K562 (cell line): Measurements from ENCODE around the gene LYPD3. TPM values are rescaled to one million over a fixed set of nuclear protein-coding genes. Genes with fewer than 3 reads are reported as not detected.

Experiments used
- EHMT2 ChIP-seq: fragments of 450-650 bp; IDR thresholded peaks from 2 replicates; pipeline ENCODE4 v1.6.1; 2018; ENCODE audit warnings: antibody characterized with exemption
- MBD1 ChIP-seq: fragments of 250-450 bp; sonication (Bioruptor Pico); IDR thresholded peaks from 2 replicates; pipeline ENCODE4 v1.8.0; 2022; ENCODE audit warnings: inconsistent platforms
- RBBP5 ChIP-seq: fragments of 200-600 bp; sonication (generic); IDR thresholded peaks from 2 replicates; pipeline ENCODE4 v1.6.1; 2012; ENCODE audit warnings: borderline replicate concordance, mild to moderate bottlenecking, low read length, control low read depth, inconsistent platforms; ENCODE audit not compliant: insufficient read depth, poor library complexity, severe bottlenecking
- RNF2 ChIP-seq: sonication (generic); IDR thresholded peaks from 2 replicates; pipeline ENCODE4 v1.6.1; 2016
- SRF ChIP-seq, 2 experiments: fragments of 250-450, 450-650 bp in 1 of 2; sonication (Bioruptor Pico) in 1 of 2; sonication (generic) in 1 of 2; formaldehyde crosslinking; IDR thresholded peaks; 2 replicates each; pipeline versions ENCODE4 v1.5.0 to v1.5.1; 2020 to 2022; ENCODE audit warnings: mild to moderate bottlenecking in 1 of 2, missing genetic modification reagents in 1 of 2
- TEAD2 ChIP-seq: fragments of 450-650 bp; IDR thresholded peaks from 2 replicates; pipeline ENCODE4 v1.6.1; 2016; ENCODE audit warnings: missing genetic modification characterization, control low read depth, missing compliant biosample characterization
- ZNF354B ChIP-seq: fragments of 250-450 bp; sonication (Bioruptor Pico); IDR thresholded peaks from 2 replicates; pipeline ENCODE4 v1.4.0; 2020
- ZNF780A ChIP-seq: fragments of 250-450 bp; sonication (Bioruptor Pico); IDR thresholded peaks from 2 replicates; pipeline ENCODE4 v1.5.0; 2021; ENCODE audit warnings: mild to moderate bottlenecking
- polyA plus RNA-seq, 8 experiments: library from polyadenylated mRNA; depleted of rRNA in 4 of 8; stranded (reverse) in 5 of 8; unstranded in 3 of 8; fragments of >200 nt; fragmentation: Nextera tagmentation in 2 of 8; fragmentation: Illumina TruSeq in 1 of 8; extraction: Ambion mirVana in 2 of 8; extraction: Trizol in 1 of 8; gene quantifications; 2 replicates each; pipeline versions ENCODE4 v1.2.1 to v1.2.3, GENCODE V29; 2011 to 2014; ENCODE audit warnings: inconsistent platforms in 1 of 8, missing spikeins in 1 of 8
- total RNA-seq, 7 experiments: library from RNA; depleted of rRNA in 6 of 7; stranded (reverse); fragments of >200 nt in 6 of 7; fragmentation: Illumina TruSeq in 2 of 7; extraction: Trizol in 2 of 7; gene quantifications; 2 replicates each; pipeline versions ENCODE4 v1.2.1 to v1.2.3, GENCODE V29; 2011 to 2021; ENCODE audit warnings: low replicate concordance in 1 of 7
- TF ChIP-seq, protein P1 (sequence below): fragments of 450-650 bp; formaldehyde crosslinking; IDR thresholded peaks from 2 replicates; pipeline ENCODE4 v1.4.0; 2020; ENCODE audit warnings: mild to moderate bottlenecking, moderate library complexity
- TF ChIP-seq, protein P2 (sequence below): sonication (generic); formaldehyde crosslinking; IDR thresholded peaks from 2 replicates; pipeline ENCODE4 v1.8.0; 2022; ENCODE audit warnings: mild to moderate bottlenecking, missing genetic modification reagents

Gene LYPD3
- total and polyA plus RNA-seq, 9 of the 15 experiments (the other 6 are each of a cell fraction or from before 2014, with no cell fraction given): 0.04 to 0.33 (median 0.20) TPM; not detected in 1

GRCh38 chr19:43488179-43488578 lies 22.8 kb upstream of the LYPD3 start (continued):
- TF ChIP-seq MBD1 (CRISPR knock-in tag): no peak
- no peak for TF ChIP-seq SRF (CRISPR knock-in tag; IDR thresholded peaks at IDR 0.05)
- TF ChIP-seq ZNF354B (CRISPR knock-in tag): no peak
- TF ChIP-seq ZNF780A (CRISPR knock-in tag): no peak
- TF ChIP-seq, protein P1, sequence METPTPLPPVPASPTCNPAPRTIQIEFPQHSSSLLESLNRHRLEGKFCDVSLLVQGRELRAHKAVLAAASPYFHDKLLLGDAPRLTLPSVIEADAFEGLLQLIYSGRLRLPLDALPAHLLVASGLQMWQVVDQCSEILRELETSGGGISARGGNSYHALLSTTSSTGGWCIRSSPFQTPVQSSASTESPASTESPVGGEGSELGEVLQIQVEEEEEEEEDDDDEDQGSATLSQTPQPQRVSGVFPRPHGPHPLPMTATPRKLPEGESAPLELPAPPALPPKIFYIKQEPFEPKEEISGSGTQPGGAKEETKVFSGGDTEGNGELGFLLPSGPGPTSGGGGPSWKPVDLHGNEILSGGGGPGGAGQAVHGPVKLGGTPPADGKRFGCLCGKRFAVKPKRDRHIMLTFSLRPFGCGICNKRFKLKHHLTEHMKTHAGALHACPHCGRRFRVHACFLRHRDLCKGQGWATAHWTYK: no peak
- no peak for TF ChIP-seq RBBP5
- no peak for TF ChIP-seq RNF2
- TF ChIP-seq, protein P2, sequence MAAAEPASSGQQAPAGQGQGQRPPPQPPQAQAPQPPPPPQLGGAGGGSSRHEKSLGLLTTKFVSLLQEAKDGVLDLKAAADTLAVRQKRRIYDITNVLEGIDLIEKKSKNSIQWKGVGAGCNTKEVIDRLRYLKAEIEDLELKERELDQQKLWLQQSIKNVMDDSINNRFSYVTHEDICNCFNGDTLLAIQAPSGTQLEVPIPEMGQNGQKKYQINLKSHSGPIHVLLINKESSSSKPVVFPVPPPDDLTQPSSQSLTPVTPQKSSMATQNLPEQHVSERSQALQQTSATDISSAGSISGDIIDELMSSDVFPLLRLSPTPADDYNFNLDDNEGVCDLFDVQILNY: no peak
- TF ChIP-seq TEAD2: no peak
- no peak for TF ChIP-seq EHMT2
- TF ChIP-seq, all 486 proteins: peak for 0
